Skin epidermis (tissue), 12 donors: ENCODE measurements around the gene ATP8B3.

Experiments used
- H3K27ac ChIP-seq, 21 experiments: fragments of 200-600 bp; sonication (generic) in 11 of 21; one replicate each; pipeline ENCODE4 v1.5.0; 2020; ENCODE audit warnings: mild to moderate bottlenecking in 3 of 21, inconsistent platforms in 2 of 21, moderate library complexity in 2 of 21
- H3K4me3 ChIP-seq, 7 experiments: fragments of 200-600 bp; sonication (generic) in 2 of 7; one replicate each; pipeline ENCODE4 v1.5.0; 2020; ENCODE audit warnings: inconsistent platforms in 2 of 7, mild to moderate bottlenecking in 2 of 7, moderate library complexity in 1 of 7

Gene ATP8B3

DNA sequence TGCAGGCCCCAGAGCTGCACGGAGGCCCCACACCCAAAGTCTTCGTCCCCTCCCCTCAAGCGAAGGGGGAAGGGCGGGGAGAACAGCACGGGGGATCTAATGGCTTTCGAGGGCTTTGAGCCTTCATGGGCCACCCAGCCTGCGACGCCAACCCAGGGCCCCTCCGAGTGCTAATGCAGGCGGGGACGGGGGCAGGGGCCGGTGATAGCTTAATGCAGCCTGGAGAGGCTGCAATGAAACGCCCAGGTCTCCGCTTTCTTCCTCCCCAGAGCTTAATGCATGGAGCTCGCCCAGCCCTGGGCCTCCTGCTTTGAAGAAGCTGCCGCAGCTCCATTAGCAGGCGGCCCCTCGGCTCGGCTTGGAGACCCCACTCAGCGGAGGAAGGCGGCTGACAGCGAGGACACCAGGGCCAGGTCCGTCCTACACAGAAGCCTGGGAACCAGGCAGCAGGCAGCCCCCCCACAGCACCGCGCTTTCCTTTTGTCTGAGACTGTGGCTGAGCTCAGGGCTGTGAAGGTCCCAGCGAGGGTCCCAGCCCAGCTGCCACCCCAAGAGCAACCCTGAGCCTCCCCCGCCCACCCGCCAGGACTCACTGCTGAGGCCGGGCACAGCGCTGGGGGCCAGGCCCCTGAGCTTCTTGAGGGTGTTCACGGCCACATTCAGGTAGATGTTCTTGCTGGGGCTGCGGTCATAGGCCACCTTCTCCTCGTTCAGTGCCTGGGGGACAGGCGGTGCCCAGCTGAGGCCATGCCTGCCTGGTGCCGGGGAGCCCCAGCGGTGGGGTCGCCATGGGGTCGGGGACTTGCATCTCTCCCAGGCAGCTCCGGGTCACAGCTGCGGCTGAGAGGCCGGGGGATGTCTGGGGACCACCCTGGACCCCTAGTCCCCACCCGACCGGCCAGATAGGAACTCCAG is 7.5 kb upstream of the ATP8B3 start:
- Histone ChIP-seq H3K4me3 (no peak overlapping the region), H3K27ac (no peak overlapping the region)

DNA sequence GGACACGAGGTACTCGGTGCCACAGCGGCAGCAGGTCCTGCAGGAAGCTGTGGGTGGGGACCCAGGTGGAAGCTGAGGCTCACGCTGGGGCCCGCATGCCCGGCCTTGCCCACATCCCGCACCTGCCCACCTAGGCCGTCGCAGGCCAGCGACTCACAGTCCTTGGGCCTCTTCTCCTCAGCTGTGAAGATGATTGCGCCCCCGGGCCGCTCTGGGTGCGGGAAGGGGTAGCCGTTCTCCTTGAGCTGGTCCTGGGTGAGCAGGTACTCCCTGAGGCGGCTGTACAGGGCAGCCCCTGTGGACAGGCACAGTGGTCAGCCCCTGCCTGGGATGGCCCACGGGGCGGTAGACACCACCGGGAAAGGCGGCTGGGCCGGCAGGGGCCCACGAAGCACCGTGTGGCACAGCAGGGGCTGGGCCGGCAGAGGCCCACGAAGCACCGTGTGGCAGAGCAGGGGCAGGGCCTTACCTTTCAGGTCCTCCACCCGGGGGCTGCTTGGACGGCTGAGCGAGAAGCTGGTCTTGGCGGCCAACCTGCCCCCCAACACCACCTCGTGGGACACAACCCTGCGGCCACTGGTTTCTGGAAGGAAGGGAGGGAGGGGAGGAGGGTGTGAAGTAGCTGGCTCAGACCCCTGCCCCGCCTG is 6.6 kb upstream of the ATP8B3 start:
- Histone ChIP-seq H3K27ac (peak overlapping the region in 1 of 21 experiments; percentile 2), H3K4me3 (no peak overlapping the region)

DNA sequence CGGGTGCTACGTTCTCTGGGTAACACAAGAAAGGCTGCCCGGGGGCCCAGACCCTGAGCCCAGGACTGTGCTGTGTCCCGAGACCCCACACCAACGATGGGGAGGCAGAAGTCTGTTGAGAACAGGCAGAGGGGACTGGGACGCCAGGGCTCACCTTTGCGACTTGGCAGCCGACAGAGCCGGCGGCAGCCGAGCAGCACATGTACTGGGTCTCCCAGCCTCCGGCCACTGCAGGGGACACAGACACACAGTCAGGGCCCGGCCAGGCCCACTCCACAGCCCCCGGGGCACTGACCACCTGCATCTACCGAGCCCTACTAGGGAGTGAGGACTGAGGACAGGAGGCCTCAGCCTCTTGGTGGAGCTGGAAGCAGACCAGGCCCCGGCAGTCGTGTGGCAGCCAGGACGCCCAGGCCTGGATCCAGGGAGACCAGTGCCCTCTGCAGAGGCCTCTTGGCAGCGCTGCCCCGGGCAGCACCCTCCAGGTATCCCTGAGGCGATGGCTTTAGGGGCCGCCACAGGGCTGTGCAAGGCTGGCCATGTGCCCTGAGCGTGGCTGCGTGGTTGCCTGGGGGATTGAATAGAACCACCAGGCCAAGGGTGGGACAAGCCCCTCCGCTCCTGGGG is 5.6 kb upstream of the ATP8B3 start:
- Histone ChIP-seq H3K4me3 (no peak overlapping the region), H3K27ac (no peak overlapping the region)

DNA sequence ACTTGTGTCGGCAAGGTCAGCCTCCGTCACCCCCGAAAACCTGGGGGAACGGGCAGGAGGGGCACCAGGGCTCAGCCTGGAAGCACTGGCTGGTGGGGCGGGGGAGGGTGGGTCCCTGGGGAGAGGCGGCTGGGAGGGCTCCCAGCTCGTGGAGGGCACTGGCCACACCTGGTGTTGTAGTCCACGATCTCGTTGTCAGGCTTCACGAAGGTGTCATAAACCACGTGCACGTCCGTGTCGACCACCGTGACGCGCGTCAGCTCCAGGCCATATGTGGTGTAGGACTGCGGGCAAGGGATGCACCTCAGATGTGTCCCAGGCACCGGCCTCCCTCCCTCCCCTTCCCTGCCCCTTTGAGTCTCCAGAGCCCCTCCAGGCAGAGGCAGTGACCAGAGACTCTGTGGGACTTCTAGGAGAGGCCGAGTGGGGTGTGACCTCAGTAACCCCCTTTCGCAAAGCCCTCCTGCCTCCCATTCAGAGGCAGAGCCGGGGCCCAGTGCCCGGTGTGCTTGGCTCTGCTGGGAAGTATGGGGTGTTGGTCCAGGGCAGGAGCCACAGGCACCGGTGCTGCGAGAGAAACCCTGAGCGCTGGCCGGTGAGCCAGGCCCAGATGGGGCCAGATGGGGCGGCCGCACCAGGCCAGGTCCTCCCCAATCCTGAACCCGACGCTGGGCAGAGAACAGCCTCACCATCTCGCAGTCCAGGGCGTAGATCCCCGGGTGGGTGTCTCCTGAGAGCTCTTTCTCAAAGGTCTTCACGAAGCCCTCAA is 4.6 kb upstream of the ATP8B3 start:
- Histone ChIP-seq H3K4me3 (no peak overlapping the region), H3K27ac (no peak overlapping the region)

DNA sequence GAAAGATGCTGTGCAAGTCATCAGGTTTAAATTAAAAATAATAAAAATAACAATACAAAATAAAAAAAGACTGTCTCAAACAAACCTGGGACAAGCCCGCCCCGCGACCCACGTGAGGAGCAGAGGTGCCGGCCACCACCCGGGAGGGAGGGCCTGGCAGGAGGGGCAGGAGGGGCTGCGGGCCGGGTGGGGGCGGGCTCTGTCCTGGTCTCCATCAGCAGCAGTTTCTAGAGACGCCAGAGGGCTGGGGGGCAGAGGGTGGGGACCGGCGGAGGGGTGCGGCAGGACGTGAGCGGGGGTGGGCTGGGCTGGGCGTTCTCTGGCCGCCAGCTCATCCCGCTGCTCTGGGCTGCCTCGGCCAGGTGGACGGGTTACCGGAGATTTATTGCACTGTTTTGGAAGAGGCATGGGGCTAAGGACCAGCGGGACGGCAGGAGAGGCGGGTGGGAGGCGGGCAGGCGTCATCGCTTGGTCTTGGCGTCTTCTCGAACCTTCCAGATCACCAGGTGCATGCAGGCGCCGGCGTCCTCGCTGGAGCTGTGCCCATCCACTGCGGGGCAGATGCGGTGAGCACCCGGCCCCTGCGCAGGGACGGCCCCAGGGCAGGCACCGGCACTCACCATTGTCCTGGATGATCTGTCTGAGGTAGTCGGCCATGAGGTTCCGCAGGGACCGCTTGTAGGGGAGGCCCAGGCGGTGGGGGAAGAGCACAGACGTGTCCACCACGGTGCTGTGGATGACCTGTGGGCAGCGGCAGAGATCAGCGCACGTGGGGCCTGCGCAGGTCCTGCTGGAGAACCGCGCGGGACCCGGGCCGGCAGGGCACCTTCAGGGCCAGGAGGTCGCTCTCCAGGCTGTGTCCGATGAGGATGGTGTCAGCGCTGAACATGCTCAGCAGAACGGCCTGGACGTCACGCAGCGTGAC is 3.8 kb upstream of the ATP8B3 start:
- H3K4me3 ChIP-seq: no peak overlapping the region
- no peak overlapping the region for H3K27ac ChIP-seq

DNA sequence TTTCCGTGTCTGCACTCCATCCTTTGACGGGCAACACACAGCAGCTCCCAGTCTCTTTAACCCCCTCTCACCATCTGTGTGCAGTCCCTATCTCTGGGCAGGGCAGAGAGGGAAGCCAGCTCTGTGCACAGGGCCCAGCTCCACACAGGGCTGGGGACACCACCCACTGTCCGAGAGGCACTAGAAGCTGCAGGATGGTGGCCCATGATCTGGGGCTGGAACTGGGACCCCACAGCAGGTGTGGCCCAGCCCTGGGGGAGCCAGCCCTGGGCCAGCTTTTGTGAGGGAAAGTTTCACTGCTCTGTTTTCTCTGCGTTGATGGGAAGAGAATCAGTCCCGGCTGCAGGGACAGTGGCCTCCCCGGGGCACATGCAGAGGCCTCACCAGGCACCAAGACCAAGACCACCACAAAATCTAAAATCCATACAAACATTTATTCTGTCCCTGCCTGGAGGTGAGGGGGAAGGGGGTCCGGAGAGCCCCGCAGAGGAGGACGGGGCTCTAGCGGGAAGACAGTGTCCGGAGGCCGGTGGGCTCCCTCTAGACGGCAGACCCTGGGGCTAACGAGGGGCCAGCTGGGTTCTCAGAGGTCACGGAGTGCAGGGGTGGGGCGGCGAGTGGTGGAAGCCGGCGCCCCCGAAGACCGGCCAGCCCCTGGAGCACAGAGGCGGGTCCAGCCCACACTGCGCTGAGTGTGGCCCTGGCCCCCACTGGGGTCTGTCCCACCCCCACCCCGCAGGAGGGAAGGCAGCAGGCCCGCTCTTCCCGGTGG is 2.9 kb upstream of the ATP8B3 start:
- Histone ChIP-seq H3K27ac (no peak overlapping the region), H3K4me3 (no peak overlapping the region)

DNA sequence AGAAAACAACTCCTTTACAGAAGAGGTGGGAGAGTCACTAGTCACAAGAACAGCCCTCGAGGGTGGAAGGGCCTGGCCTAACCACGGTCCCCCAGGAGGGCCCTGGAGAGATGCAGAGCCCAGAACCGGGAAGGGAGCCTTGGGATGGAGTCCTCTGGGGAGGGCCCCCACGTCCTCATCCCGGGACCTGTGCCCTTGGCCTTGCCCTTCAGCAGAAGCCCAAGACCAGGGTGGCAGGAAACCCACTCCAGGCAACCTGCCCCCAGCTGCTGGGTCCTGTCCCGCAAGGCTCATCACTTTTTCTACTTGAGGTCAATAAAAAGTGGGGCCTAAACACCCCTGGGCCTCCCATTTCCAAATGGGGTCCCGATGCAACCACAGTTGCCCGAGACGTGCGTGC is 2.3 kb upstream of the ATP8B3 start:
- no peak overlapping the region for H3K27ac ChIP-seq

DNA sequence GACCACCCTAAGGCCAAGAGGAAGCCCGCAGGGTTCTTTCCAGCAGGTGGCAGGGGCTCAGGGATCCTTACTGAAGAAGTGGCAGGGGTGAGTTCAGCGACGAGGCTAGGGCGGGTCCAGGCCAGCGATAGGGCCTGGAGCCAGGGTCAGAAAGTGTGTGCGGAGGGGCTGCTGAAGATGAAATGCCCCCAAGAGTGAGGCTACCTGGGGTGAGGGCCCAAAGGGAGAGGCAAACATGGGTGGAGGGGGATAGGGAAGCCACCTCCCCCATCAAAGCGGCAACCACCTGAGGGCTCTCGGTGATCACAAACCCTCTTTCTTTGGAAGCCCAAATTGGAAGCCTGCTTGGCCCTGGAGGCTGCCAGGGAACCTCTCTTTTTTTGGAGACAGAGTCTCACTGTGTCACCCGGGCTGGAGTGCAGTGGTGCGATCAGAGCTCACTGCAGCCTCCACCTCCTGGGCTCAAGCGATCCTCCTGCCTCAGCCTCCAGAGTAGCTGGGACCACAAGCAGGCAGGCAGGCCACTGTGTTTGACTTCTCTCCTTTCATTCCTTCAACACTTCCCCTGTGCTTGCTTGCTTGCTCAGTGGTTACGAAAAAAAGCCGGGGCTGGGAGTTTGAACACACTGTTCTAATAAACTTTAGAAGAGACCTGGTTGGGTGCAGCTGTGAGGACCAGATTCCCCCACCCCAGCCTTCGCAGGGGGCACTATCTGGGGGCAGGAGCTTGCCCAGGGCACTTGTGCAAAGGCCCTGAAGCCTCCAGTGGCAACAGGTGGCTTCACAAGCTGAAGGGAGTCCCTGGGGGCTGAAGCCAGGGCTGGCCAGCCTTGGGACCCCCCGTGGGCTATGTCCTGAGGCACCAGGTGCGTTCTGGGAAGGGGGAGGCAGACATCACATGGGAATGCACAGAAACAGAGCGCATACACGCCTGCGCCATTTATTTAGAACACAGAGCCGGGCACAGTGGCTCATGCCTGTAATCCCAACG is 1.4 kb upstream of the ATP8B3 start:
- peak overlapping the region in 13 of 21 experiments; percentile 16 to 78 (median 58) for H3K27ac ChIP-seq
- H3K4me3 ChIP-seq: peak overlapping the region; percentile 25 to 54 (median 45)

More for the DNA sequence above, 2.3 kb upstream of the ATP8B3 start:
- H3K4me3 ChIP-seq: no peak overlapping the region

DNA sequence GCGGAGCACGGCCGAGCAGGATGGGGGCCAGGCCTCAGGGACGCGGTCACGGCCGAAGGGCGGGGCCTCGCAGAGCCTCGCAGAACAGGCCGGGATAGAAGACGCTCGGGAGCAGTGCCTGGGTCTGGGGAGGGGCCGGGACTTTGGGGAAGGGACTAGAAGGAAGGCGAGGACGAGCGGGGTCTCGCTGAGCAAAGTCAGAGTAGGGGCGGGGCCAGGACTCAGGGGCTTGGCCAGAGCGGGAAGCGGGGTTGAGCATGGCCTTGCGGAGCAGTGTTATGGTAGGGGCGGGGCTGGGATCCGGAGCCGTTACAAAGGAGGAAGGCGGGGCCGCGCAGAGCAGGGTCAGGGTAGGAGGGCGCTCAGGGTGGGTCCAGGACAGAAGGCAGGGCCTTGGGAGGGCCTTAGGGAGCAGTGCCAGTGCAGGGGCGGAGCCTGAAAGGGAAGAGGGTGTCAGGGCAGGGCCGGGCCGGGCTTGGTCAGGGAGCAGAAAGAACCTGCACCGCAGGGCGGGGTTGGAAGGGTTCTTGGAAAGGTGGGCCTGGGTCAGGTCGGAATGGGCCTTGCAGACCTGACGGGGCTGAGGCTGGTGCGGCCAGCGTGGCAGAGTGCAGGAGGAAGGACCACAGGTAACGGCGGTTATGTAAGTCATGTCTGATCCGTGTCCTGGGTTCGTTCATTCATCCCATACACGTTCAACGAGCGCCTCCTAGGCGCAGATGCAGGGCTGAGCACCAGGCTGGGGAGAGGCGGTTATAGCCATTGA is 533 bp upstream of the ATP8B3 start:
- peak overlapping the region; percentile 25 to 54 (median 45) for H3K4me3 ChIP-seq
- peak overlapping the region in 19 of 21 experiments; percentile 35 to 78 (median 58) for H3K27ac ChIP-seq

DNA sequence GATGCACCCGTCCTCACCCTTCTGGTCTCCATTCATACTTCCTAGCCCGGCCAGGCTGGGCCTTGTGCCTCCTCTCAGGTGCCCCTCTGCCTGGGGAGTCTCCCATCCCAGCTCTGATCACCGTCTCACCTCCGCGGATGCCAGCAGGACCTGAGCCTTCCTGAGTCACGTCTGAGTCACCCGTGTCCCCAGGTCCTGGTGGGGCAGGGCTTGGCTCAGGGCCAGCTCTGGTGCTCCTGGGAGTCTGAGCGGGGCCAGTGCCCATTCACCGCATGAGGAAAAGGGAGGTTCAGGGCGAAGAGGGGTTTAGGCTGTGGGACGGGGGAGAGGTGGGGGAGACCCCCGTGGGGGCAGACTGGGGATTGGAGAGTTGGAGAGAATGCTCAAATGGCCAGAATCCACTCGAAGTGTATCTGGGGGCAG is 593 bp downstream of the ATP8B3 start:
- H3K4me3 ChIP-seq: peak overlapping the region; percentile 25 to 54 (median 45)

DNA sequence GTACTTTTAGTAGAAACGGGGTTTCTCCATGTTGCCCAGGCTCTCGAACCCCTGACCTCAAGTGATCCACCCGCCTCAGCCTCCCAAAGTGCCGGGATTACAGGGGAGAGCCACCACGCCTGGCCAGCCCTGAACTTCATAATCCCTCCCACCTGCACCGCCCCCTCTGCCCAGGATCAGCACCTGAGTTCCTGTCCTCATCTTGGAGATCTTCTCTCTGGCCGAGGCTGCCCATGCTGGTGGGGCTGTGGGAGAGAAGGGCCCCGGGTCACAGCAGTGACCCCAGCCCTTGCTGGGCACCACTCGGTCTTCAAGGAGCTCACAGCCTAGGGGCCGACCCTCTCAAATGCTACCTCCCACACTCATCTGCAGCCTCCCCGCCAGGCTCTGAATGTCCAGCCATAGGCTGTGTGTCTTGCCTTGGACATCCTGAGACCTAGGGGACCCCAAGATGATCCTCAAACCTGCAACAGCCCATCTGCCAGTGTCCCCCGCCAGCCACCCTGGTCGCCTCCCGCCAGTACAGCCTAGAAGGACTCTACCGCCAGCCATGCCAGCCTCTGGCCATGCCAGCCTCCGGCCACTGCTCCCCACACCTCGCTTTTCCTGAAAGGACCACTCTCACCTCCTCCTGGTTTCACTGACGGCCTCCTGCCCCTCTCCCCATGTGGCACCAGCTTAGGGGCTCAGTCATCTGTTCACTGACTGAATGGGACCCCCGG is 1.5 kb downstream of the ATP8B3 start:
- Histone ChIP-seq H3K27ac (no peak overlapping the region), H3K4me3 (no peak overlapping the region)

More for the DNA sequence above, 593 bp downstream of the ATP8B3 start:
- H3K27ac ChIP-seq: peak overlapping the region in 18 of 21 experiments; percentile 5 to 78 (median 62)

DNA sequence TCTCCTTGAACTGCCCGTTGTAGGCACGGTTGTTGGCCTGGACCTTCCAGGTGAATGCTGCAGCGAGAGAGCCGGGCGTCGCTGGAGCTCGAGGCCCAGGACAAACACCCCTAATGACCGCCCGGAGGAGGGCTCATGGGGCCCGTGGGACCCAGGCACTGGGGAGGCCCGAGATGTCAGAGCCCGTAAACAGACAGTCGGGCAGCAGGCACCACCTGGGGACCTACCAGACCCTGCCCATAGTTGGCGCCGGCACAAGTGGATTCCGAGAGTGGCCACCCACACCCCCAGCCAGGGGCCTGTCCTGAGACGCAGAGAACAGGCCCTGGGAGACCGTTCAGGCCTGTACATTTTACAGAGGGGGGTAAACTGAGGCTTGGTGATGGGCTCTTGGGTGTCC is 2.4 kb downstream of the ATP8B3 start:
- no peak overlapping the region for H3K4me3 ChIP-seq
- H3K27ac ChIP-seq: no peak overlapping the region

DNA sequence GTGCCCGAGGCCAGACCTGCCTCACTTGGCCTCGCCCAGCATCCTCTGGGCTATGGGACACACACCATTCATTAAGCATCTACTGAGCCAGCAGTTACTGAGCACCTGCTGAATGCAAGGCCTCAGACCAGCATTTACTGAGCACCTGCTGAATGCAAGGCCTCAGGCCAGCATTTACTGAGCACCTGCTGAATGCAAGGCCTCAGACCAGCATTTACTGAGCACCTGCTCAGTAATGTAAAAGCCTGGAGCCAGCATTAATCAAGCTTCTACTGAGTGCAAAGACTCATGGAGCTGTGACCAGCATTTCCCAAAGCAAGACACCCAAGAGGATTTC is 3.7 kb downstream of the ATP8B3 start:
- Histone ChIP-seq H3K4me3 (no peak overlapping the region), H3K27ac (no peak overlapping the region)

DNA sequence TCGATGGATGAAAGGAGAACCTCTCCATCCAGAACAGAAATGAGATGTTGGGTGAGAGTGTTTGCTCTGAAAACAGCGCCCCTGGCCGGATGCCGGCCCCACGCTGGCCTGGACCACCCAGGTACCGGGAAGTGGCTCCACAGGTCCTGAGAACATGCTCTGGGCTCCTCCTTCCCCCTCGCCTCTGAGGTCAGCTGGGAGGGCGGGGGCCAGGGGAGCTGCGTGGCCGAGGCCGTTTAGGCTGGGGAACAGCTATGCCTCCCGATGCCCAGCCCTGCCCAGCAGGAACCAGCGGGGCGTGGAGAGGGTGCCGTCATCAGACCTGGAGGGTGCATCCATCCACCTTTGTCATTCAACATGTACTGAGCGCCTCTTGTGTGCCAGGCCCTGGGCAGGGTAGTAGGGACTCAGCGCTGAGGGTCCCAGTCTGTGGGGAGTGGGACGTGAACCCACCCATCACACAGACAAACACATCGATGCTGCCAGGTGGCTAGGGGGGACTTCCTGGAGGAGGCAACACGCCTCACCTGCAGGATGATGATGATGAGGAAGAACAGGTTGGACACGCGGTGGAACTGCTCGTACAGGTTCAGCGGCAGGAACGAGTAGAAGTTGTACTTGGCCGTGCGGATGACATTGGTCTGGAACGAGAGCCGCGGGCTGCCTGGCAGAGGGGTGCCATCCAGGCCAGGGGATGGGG is 4.2 kb downstream of the ATP8B3 start:
- Histone ChIP-seq H3K4me3 (no peak overlapping the region), H3K27ac (no peak overlapping the region)
